Measurements from ENCODE around the gene FSTL5.

DNA sequence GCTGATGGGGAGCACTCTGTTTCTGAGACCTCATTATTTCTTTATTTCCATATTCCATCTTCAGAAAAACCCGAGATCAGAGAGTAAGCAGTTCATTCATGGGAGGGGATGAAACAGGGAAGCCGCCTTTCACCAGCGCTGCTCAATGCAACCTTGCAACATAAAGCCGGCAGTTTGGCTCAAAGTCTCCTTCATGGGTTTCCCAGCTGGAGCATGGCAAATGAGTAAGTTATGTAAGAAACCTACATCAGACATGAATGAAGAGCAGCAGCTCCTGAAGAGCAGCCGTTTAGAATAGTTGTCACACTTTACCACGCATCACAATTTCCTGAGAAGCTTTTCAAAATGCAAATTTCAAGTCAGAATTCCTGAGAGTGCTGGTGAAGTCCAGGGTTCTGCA is 578.8 kb downstream of the FSTL5 start:
- TF ChIP-seq NFATC3 (CRISPR knock-in tag; IDR thresholded peaks at IDR 0.05), result no peak
- no peak for TF ChIP-seq YY1 (IDR thresholded peaks at IDR 0.05; ENCODE audit: insufficient read depth, insufficient replicate concordance, low read depth, low read length)
- TF ChIP-seq, protein P1, sequence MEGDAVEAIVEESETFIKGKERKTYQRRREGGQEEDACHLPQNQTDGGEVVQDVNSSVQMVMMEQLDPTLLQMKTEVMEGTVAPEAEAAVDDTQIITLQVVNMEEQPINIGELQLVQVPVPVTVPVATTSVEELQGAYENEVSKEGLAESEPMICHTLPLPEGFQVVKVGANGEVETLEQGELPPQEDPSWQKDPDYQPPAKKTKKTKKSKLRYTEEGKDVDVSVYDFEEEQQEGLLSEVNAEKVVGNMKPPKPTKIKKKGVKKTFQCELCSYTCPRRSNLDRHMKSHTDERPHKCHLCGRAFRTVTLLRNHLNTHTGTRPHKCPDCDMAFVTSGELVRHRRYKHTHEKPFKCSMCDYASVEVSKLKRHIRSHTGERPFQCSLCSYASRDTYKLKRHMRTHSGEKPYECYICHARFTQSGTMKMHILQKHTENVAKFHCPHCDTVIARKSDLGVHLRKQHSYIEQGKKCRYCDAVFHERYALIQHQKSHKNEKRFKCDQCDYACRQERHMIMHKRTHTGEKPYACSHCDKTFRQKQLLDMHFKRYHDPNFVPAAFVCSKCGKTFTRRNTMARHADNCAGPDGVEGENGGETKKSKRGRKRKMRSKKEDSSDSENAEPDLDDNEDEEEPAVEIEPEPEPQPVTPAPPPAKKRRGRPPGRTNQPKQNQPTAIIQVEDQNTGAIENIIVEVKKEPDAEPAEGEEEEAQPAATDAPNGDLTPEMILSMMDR (CRISPR knock-in tag; IDR thresholded peaks at IDR 0.05), result no peak
- no peak for TF ChIP-seq HOXA5 (CRISPR knock-in tag; IDR thresholded peaks at IDR 0.05)
